Gastrocnemius medialis (tissue), 4 donors: ENCODE results near the gene ZNF791. TPM values are rescaled to one million over a fixed set of nuclear protein-coding genes. Genes with fewer than 3 reads are reported as not detected.
"Not testable (repeated sequence)": the region's sequence is repeated elsewhere in the genome, so short reads cannot be mapped to it uniquely, and the experiment has no call there.

Source experiments
- ATAC-seq, 2 donors: fragments of 150-250 bp; one replicate each; pipeline ENCODE4 v1.9.1; 2016
- DNase-seq, 2 donors: peaks; one replicate each; pipeline ENCODE4 v3.0.0-alpha.2; 2019
- H3K27ac ChIP-seq, 4 donors: fragments of 200-600 bp; sonication (generic); 1 replicate in 1 of 4; 2 replicates in 3 of 4; pipeline ENCODE4 v1.5.1; 2016 to 2018; ENCODE audit warnings: mild to moderate bottlenecking in 2 of 4, moderate library complexity in 1 of 4
- H3K27me3 ChIP-seq, 3 donors: fragments of 200-600 bp; sonication (generic) in 2 of 3; 1 replicate in 1 of 3; 2 replicates in 2 of 3; pipeline versions ENCODE4 v1.5.1 to v1.6.0; 2016 to 2019; ENCODE audit warnings: mild to moderate bottlenecking in 1 of 3, moderate library complexity in 1 of 3
- H3K36me3 ChIP-seq, 2 donors: fragments of 200-600 bp; sonication (generic) in 1 of 2; one replicate each; pipeline ENCODE4 v1.5.1; 2017 to 2018
- H3K4me1 ChIP-seq, 2 donors: fragments of 200-600 bp; sonication (generic) in 1 of 2; one replicate each; pipeline ENCODE4 v1.5.1; 2016 to 2017; ENCODE audit warnings: mild to moderate bottlenecking in 2 of 2
- H3K4me3 ChIP-seq, 4 donors: fragments of 200-600 bp; sonication (generic) in 3 of 4; 1 replicate in 1 of 4; 2 replicates in 3 of 4; pipeline ENCODE4 v1.5.1; 2016 to 2019; ENCODE audit warnings: mild to moderate bottlenecking in 2 of 4
- H3K9me3 ChIP-seq, 3 donors: fragments of 200-600 bp; sonication (generic) in 2 of 3; 1 replicate in 1 of 3; 2 replicates in 2 of 3; pipeline ENCODE4 v1.5.1; 2016 to 2019
- POLR2A ChIP-seq, 2 donors: fragments of 450-650 bp; IDR thresholded peaks; one replicate each; pipeline ENCODE4 v1.6.1; 2017; ENCODE audit warnings: antibody characterized with exemption in 2 of 2, mild to moderate bottlenecking in 2 of 2, moderate library complexity in 2 of 2
- in situ Hi-C, 4 donors: fragments of 200-750 bp; cut with MboI; loops; one replicate each; pipeline versions ENCODE4 v1.15.0 to v1.8.0; 2017; ENCODE audit warnings: low sequenced_read_pairs in 4 of 4
- intact Hi-C: fragments of 100-400 bp; cut with DNase I; formaldehyde crosslinking; loops from one replicate; pipeline ENCODE4 v1.15.1; 2023; ENCODE audit warnings: low total_unique reads
- total RNA-seq, 4 donors: library from RNA; depleted of rRNA; stranded (reverse); fragments of >200 nt; gene quantifications; one replicate each; pipeline versions ENCODE4 v1.1.0 to v1.2.3, GENCODE V29; 2016
- TF ChIP-seq, protein P1 (sequence below), 5 experiments: fragments of 450-650 bp in 3 of 5; fragments of 200-600 bp in 2 of 5; sonication (generic) in 2 of 5; IDR thresholded peaks in 4 of 5; conservative IDR thresholded peaks in 1 of 5; 1 replicate in 4 of 5; 2 replicates in 1 of 5; pipeline ENCODE4 v1.5.1; 2016 to 2019; ENCODE audit warnings: antibody characterized with exemption in 5 of 5, mild to moderate bottlenecking in 3 of 5, moderate library complexity in 3 of 5

The ZNF791 gene
- total RNA-seq, 4 donors from 2014 or later, result 7.6 to 10.9 (median 8.8) TPM

- Histone ChIP-seq H3K4me1 (peaks cover 4 to 12% of the 10 kb centered on the region in 2 donors), H3K27me3 (no peaks in the 10 kb centered on the region), H3K4me3 (no peak overlapping the region), H3K27ac (no peak overlapping the region), H3K9me3 (no peaks in the 10 kb centered on the region), H3K36me3 (peaks cover 5 to 78% of the 10 kb centered on the region in 2 donors)
- intact Hi-C loops (no loop called here), in situ Hi-C loops (loop anchor here in 1 of 4 donors (10.0 kb wide), 1 partner anchor 122 kb away; the partner anchor contains the start of gene ZNF564)
- DNase-seq, result peak; percentile 36 to 57
- TF ChIP-seq, protein P1, sequence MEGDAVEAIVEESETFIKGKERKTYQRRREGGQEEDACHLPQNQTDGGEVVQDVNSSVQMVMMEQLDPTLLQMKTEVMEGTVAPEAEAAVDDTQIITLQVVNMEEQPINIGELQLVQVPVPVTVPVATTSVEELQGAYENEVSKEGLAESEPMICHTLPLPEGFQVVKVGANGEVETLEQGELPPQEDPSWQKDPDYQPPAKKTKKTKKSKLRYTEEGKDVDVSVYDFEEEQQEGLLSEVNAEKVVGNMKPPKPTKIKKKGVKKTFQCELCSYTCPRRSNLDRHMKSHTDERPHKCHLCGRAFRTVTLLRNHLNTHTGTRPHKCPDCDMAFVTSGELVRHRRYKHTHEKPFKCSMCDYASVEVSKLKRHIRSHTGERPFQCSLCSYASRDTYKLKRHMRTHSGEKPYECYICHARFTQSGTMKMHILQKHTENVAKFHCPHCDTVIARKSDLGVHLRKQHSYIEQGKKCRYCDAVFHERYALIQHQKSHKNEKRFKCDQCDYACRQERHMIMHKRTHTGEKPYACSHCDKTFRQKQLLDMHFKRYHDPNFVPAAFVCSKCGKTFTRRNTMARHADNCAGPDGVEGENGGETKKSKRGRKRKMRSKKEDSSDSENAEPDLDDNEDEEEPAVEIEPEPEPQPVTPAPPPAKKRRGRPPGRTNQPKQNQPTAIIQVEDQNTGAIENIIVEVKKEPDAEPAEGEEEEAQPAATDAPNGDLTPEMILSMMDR (IDR thresholded peaks at IDR 0.05 in 4 of 5, conservative IDR thresholded peaks at IDR 0.05 in 1 of 5), result peak; percentile 33 to 81 (median 70)
- TF ChIP-seq POLR2A (IDR thresholded peaks at IDR 0.05), result no peak
- ATAC-seq, result peak in 1 of 2 donors; percentile 40
Measured at GRCh38 chr19:12676384-12676792, 65.7 kb downstream of the ZNF791 start.

GRCh38 chr19:12676928-12677327, 66.2 kb downstream of the ZNF791 start:
- in situ Hi-C loops, result loop anchor here in 1 of 4 donors (10.0 kb wide), 1 partner anchor 122 kb away; the partner anchor contains the start of gene ZNF564
- TF ChIP-seq, protein P1 (IDR thresholded peaks at IDR 0.05 in 4 of 5, conservative IDR thresholded peaks at IDR 0.05 in 1 of 5), result no peak
- TF ChIP-seq POLR2A (IDR thresholded peaks at IDR 0.05), result no peak
- H3K4me3 ChIP-seq, result no peak overlapping the region
- peaks cover 4 to 12% of the 10 kb centered on the region in 2 donors for H3K4me1 ChIP-seq
- ATAC-seq (no peak), DNase-seq (no peak)
- H3K36me3 ChIP-seq, result peaks cover 5 to 78% of the 10 kb centered on the region in 2 donors
- no peak overlapping the region for H3K27ac ChIP-seq
- no peaks in the 10 kb centered on the region for H3K9me3 ChIP-seq
- no peaks in the 10 kb centered on the region for H3K27me3 ChIP-seq
- intact Hi-C loops, result no loop called here

DNA sequence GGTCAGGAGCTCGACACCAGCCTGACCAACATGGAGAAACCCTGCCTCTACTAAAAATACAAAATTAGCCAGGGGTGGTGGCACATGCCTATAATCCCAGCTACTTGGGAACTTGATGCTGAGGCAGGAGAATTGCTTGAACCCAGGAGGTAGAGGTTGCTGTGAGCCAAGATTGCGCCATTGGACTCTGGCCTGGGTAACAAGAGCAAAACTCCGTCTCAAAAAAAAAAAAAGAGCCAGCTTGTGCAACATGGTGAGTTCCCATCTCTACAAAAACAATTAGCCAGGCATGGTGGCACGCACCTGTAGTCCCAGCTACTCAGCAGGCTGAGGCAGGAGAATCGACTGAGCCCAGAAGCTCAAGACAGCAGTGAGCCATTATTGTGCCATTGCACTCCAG, 67.3 kb downstream of the ZNF791 start:
- H3K27me3 ChIP-seq, H3K4me3 ChIP-seq, H3K27ac ChIP-seq, intact Hi-C loops, H3K9me3 ChIP-seq, DNase-seq, ATAC-seq: not testable (repeated sequence)
- H3K4me1 ChIP-seq, result peaks cover 4 to 16% of the 10 kb centered on the region in 2 donors
- in situ Hi-C loops, result loop anchor here in 1 of 4 donors (10.0 kb wide), 1 partner anchor 123 kb away; the partner anchor contains the start of gene ZNF564
- H3K36me3 ChIP-seq, result peaks cover 5 to 68% of the 10 kb centered on the region in 2 donors

DNA sequence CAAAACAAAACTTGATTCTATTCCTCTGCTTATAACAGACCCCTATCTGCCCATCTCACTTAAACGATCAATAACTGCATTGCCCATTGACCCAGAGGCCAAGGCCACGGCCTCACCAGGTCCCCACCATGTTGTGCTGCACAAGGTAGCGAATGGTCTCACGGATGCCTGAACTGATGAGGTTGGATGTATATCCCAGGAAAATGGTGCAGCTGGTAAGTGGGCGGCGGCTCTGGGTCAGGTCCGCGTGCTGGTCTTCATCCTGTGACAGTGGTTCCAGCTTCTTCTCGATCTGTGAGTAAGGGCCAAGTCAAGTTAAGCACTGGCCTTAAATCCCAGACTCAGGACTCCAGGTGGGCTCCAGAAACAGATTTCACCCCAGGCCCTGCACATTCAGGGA, 69.3 kb downstream of the ZNF791 start:
- TF ChIP-seq, protein P1 (IDR thresholded peaks at IDR 0.05 in 4 of 5, conservative IDR thresholded peaks at IDR 0.05 in 1 of 5), result no peak
- TF ChIP-seq POLR2A (IDR thresholded peaks at IDR 0.05), result no peak
- Histone ChIP-seq H3K27me3 (no peaks in the 10 kb centered on the region), H3K4me1 (peaks cover 4 to 16% of the 10 kb centered on the region in 2 donors), H3K9me3 (no peaks in the 10 kb centered on the region), H3K36me3 (peaks cover 5 to 50% of the 10 kb centered on the region in 2 donors), H3K27ac (no peak overlapping the region), H3K4me3 (no peak overlapping the region)
- DNase-seq, result no peak
- in situ Hi-C loops (no loop called here), intact Hi-C loops (loop anchor here (2.0 to 5.0 kb wide), 2 partner anchors 42 to 55 kb away; partner anchors contain the start of genes TNPO2 and TRIR)
- no peak for ATAC-seq

DNA sequence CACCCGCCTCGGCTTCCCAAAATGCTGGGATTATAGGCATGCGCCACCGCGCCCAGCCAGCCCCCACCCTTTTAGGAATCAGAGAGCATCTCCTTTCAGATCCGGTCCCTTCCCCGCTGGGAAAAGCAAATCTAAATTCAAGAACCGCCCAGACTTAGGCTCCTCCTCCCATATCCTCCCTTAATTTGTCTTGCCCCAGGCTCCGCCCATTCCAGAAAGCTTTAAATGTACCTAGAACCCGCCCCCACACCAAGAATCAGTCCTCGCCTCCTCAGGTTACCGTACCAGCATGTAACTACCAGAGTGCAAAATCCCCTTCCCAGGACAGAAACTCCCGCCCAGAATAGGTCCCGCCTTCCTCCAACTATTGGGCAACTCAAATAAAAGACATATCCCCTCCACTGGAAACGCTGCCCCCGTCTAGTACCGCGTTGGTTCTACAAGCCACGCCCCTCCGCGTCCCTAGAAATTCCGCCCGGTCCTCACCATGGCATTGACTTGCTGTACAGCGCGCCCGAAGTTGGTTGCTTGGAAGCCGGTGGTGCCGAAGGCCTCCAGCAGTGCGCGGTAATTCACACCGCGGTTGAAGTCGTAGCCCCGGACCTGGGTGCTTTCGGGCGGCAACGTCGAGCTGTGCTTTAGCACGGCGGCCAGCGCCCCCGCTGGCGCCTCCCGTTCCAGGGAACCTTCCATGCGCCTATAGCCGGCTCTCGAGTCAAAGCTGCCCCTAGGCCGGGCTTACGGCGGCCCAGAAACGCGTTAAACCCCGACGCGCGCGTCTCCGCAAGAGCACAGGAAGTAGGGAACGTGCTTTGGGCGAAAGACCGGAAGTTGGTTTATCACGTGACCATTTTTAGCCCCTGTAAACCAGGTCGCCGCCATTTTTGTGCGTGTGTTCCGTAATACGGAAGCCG, 70.6 kb downstream of the ZNF791 start, which contains the start of gene DHPS:
Gene DHPS, minus strand, starts transcription at position 807 of the 914 bp plus-strand sequence. Its CDS starts 114 bp downstream, at position 693.
- TF ChIP-seq POLR2A (IDR thresholded peaks at IDR 0.05), result peak; percentile 45 to 70
- TF ChIP-seq, protein P1 (IDR thresholded peaks at IDR 0.05 in 4 of 5, conservative IDR thresholded peaks at IDR 0.05 in 1 of 5), result peak in 2 of 5 experiments; percentile 26 to 41
- Histone ChIP-seq H3K9me3 (no peaks in the 10 kb centered on the region), H3K27me3 (no peaks in the 10 kb centered on the region), H3K36me3 (peaks cover 5 to 37% of the 10 kb centered on the region in 2 donors), H3K4me3 (peak within 1 kb of the TSS; percentile 88 to 99 (median 99)), H3K27ac (peak within 1 kb of the TSS; percentile 94 to 99 (median 96)), H3K4me1 (peaks cover 4 to 16% of the 10 kb centered on the region in 2 donors)
- peak; percentile 95 to 97 for ATAC-seq
- intact Hi-C loops, result loop anchor here (2.0 to 5.0 kb wide), 2 partner anchors 41 to 53 kb away; partner anchors contain the start of genes TNPO2 and TRIR
- in situ Hi-C loops, result no loop called here
- peak; percentile 94 for DNase-seq
